Suppressor macrophage treated with lipopolysaccharide for 1 hour (primary cell): Measurements from ENCODE around the gene COMMD8.
A peak's percentile ranks its signal among the peaks of the same experiment; 100 is the strongest.
"Not testable (repeated sequence)": the region's sequence is repeated elsewhere in the genome, so short reads cannot be mapped to it uniquely, and the experiment has no call there.

Experiments used
- DNase-seq, 3 donors: peaks; one replicate each; pipeline ENCODE4 v3.0.0-alpha.2; 2020 to 2022

COMMD8 gene

GRCh38 chr4:47463235-47463956 is at the start of gene COMMD8:
Gene COMMD8 (minus strand): TSS chr4:47463702. CDS start chr4:47463651, 51 bp downstream.
- DNase-seq: peak; percentile 99 to 100 (median 99)

- peak; percentile 24 to 72 (median 68) for DNase-seq
Observed at GRCh38 chr4:47510506-47511143, 47.1 kb upstream of the COMMD8 start.

GRCh38 chr4:47505666-47506065 is 42.2 kb upstream of the COMMD8 start:
- DNase-seq: no peak

GRCh38 chr4:47505147-47505546 is 41.6 kb upstream of the COMMD8 start:
- DNase-seq: no peak

GRCh38 chr4:47500776-47501175 is 37.3 kb upstream of the COMMD8 start:
- no peak for DNase-seq

- DNase-seq: peak in 2 of 3 donors; percentile 39 to 55
Observed at GRCh38 chr4:47499700-47500099, 36.2 kb upstream of the COMMD8 start.

GRCh38 chr4:47498899-47499298 is 35.4 kb upstream of the COMMD8 start:
- DNase-seq: no peak

GRCh38 chr4:47494124-47494430 is 30.6 kb upstream of the COMMD8 start:
- DNase-seq: no peak

GRCh38 chr4:47493238-47494123 is 30.0 kb upstream of the COMMD8 start:
- no peak for DNase-seq

GRCh38 chr4:47490550-47490949 is 27.0 kb upstream of the COMMD8 start:
- DNase-seq: peak; percentile 31 to 59 (median 48)

- no peak for DNase-seq
Observed at GRCh38 chr4:47488706-47489105, 25.2 kb upstream of the COMMD8 start.

GRCh38 chr4:47486727-47487126 is 23.2 kb upstream of the COMMD8 start:
- DNase-seq: not testable (repeated sequence)

- DNase-seq: no peak
Observed at GRCh38 chr4:47486231-47486673, 22.8 kb upstream of the COMMD8 start.

GRCh38 chr4:47485768-47486167 is 22.3 kb upstream of the COMMD8 start:
- DNase-seq: no peak

- peak; percentile 94 to 96 (median 95) for DNase-seq
Observed at GRCh38 chr4:47485047-47485692, 21.7 kb upstream of the COMMD8 start, which contains the start of gene ATP10D. Gene ATP10D (plus strand): TSS chr4:47485275. CDS start chr4:47512541, 27,266 bp downstream.

- no peak for DNase-seq
Observed at GRCh38 chr4:47484168-47484567, 20.7 kb upstream of the COMMD8 start.

- no peak for DNase-seq
Observed at GRCh38 chr4:47483745-47484144, 20.2 kb upstream of the COMMD8 start.

- DNase-seq: peak; percentile 54 to 83 (median 77)
Observed at GRCh38 chr4:47482326-47482725, 18.8 kb upstream of the COMMD8 start.

GRCh38 chr4:47478804-47479203 is 15.3 kb upstream of the COMMD8 start:
- no peak for DNase-seq

GRCh38 chr4:47475411-47475810 is 11.9 kb upstream of the COMMD8 start:
- no peak for DNase-seq

- no peak for DNase-seq
Observed at GRCh38 chr4:47474799-47475198, 11.3 kb upstream of the COMMD8 start.

- peak in 1 of 3 donors; percentile 14 for DNase-seq
Observed at GRCh38 chr4:47473141-47473750, 9.7 kb upstream of the COMMD8 start.
